HL-60 (cell line): Measurements from ENCODE around the gene HSPD1.

ENCODE experiments used
- DNase-seq, 2 experiments: peaks; one replicate each; pipeline ENCODE4 v3.0.0-alpha.2; 2010 to 2020; ENCODE audit warnings: low read depth in 1 of 2, low spot score in 1 of 2
- H3K27ac ChIP-seq: fragments of 250-450 bp; sonication (Bioruptor Pico); replicated peaks from 2 replicates; pipeline ENCODE4 v1.5.1; 2020; ENCODE audit warnings: mild to moderate bottlenecking, moderate library complexity
- H3K27me3 ChIP-seq: fragments of 250-450 bp; sonication (Bioruptor Pico); 2 replicates; pipeline ENCODE4 v1.5.1; 2021; ENCODE audit warnings: mild to moderate bottlenecking, moderate library complexity; ENCODE audit not compliant: insufficient read depth, poor library complexity, severe bottlenecking
- H3K4me3 ChIP-seq: replicated peaks from 2 replicates; pipeline ENCODE4 v1.5.1; 2011; ENCODE audit warnings: mild to moderate bottlenecking, control low read depth, low read length; ENCODE audit not compliant: insufficient read depth
- CTCF ChIP-seq: IDR thresholded peaks from one replicate; pipeline ENCODE4 v1.5.1; 2011; ENCODE audit warnings: low read length, control low read depth, inconsistent platforms; ENCODE audit not compliant: insufficient read depth
- GABPA ChIP-seq: IDR thresholded peaks from 2 replicates; pipeline ENCODE4 v1.6.1; 2012; ENCODE audit warnings: low read depth
- POLR2AphosphoS5 ChIP-seq: IDR thresholded peaks from 2 replicates; pipeline ENCODE4 v1.6.1; 2012; ENCODE audit warnings: low read depth
- REST ChIP-seq: IDR thresholded peaks from 2 replicates; pipeline ENCODE4 v1.6.1; 2012; ENCODE audit warnings: low read depth; ENCODE audit not compliant: insufficient replicate concordance
- SPI1 ChIP-seq: IDR thresholded peaks from 2 replicates; pipeline ENCODE4 v1.6.1; 2012; ENCODE audit warnings: low read depth, mild to moderate bottlenecking, borderline replicate concordance

Gene HSPD1

DNA sequence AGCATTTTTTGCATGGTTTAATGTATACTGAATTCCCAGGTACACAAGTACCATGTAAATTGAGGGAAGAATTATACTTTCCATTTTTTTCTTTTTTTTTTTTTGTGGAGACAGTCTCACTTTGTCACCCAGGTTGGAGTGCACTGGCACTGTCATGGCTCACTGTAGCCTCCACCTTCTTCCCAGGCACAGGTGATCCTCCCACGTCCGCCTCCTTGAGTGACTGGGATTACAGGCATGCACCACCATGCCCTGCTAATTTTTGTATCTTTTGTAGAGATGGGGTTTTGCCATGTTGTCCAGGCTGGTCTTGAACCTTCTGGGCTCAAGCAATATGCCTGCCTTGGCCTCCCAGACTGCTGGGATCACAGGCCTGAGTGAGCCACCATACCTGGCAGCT is 4.4 kb upstream of the HSPD1 start:
- no peak for DNase-seq
- Histone ChIP-seq H3K27ac (no peak overlapping the region), H3K4me3 (no peak overlapping the region), H3K27me3 (no peaks in the 10 kb centered on the region)
- TF ChIP-seq GABPA: no peak
- no peak for TF ChIP-seq POLR2AphosphoS5
- no peak for TF ChIP-seq REST
- TF ChIP-seq SPI1: no peak
- TF ChIP-seq CTCF: no peak

GRCh38 chr2:197502685-197503084 is 3.0 kb upstream of the HSPD1 start:
- no peak overlapping the region for H3K27ac ChIP-seq
- no peaks in the 10 kb centered on the region for H3K27me3 ChIP-seq
- no peak for TF ChIP-seq REST
- TF ChIP-seq POLR2AphosphoS5: no peak
- no peak for TF ChIP-seq CTCF
- no peak for TF ChIP-seq GABPA
- no peak for TF ChIP-seq SPI1
- H3K4me3 ChIP-seq: no peak overlapping the region
- no peak for DNase-seq

DNA sequence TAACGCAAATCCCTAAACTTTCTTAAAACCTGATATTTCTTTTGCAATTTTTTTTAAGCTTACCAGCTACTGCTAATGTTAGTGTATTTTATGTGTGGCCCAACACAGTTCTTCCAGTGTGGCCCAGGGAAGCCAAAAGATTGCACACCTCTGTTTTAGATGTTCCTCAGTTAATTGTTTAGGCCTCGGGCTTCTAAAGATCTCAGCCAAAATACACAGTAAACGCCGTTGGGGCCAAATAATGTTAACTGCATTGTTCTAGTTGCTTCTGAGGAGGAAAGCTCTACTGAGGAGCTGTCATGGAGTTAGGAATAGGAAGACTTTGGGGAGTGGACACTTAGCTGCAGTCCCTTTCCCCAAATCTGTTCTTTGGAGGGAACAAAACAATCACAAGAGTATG is 2.6 kb upstream of the HSPD1 start:
- H3K4me3 ChIP-seq: peak overlapping the region; percentile 81
- no peak for DNase-seq
- H3K27me3 ChIP-seq: no peaks in the 10 kb centered on the region
- 0 out of 2 replicates have a peak overlapping the region, but pooled peaks have one; percentile 6 for H3K27ac ChIP-seq
- TF ChIP-seq SPI1 (no peak), REST (no peak), CTCF (no peak)
